Erythroblast (primary cell): Measurements from ENCODE around the gene NR2F1-AS1.

Source experiments
- GATA1 ChIP-seq: IDR thresholded peaks from 2 replicates; pipeline ENCODE4 v1.6.1; 2011; ENCODE audit warnings: low read depth, mild to moderate bottlenecking, control low read depth, low read length, moderate library complexity
- POLR2A ChIP-seq: IDR thresholded peaks from 2 replicates; pipeline ENCODE4 v1.6.1; 2011; ENCODE audit warnings: mild to moderate bottlenecking, low read length

DNA sequence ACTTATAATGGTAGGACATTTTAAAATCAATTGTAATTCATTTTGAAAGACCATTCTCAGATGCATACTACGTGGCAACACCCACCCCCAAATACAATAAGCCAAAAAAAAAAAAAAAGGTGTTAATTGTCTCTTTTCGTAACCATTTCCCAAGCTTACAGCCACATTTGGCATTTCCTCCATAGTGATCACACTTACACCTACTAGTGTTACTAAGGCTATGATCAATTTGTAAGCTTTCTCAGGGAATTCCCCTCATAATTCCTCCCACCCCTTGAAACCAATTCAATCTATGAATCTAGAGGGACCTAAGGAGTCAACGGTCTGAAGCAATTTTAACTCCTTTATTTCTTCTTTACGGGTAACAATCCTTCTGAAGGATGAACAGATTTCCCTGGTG is 42.1 kb upstream of the NR2F1-AS1 start:
- TF ChIP-seq POLR2A, result no peak
- TF ChIP-seq GATA1, result no peak
